ENCODE results near the gene ZNG1B.
"Not testable (repeated sequence)": the region's sequence is repeated elsewhere in the genome, so short reads cannot be mapped to it uniquely, and the experiment has no call there.

ZNG1B gene
- total RNA-seq: 7.6 to 28.1 (median 15.5) reads per million in 17 experiments

DNA sequence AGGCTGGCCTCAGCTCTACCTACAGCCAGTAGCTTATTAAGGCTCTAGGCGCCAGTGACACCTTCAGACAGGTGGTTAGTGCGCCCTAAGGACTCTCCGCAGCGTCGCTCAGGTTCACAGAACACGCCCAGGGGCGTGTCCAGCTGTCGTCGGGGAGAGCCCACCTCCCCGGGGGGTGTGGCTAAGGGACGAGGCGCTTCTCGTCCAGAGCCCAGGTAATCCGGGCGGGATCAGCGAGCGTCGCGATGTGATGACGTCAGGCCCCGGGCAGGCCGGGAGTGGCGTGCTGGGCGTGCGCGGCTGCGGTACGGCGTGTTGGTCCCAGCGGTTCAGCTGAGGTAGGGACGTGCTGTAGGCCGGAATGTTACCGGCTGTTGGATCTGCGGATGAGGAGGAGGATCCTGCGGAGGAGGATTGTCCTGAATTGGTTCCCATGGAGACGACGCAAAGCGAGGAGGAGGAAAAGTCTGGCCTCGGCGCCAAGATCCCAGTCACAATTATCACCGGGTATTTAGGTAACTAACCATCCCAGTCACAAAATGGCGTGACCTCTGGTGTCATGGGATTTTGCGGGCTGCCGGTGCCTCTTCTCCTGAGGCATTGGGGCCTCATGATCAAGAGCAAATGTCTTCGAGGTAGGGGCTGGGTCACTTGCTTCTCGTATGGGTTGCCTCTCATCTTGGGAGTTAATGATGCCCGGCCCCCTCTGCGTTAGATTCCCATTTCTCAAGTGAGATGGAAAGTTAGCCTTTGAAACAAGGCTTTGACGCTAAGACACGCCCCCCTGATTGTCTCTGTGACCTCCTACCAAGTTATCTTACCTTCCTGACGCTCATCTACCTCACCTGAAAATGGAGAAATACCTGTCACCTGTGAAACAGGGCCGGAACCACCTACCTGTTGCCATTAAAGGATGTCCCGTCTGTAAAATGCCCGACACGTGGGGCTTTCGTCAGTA, at the start of gene ZNG1B:
TSS of gene ZNG1B (plus strand) at position 184 of the 958 bp plus-strand sequence. CDS start at position 362, 178 bp downstream.
- peak in 2 of 4 experiments; percentile 1 for DNase-seq

DNA sequence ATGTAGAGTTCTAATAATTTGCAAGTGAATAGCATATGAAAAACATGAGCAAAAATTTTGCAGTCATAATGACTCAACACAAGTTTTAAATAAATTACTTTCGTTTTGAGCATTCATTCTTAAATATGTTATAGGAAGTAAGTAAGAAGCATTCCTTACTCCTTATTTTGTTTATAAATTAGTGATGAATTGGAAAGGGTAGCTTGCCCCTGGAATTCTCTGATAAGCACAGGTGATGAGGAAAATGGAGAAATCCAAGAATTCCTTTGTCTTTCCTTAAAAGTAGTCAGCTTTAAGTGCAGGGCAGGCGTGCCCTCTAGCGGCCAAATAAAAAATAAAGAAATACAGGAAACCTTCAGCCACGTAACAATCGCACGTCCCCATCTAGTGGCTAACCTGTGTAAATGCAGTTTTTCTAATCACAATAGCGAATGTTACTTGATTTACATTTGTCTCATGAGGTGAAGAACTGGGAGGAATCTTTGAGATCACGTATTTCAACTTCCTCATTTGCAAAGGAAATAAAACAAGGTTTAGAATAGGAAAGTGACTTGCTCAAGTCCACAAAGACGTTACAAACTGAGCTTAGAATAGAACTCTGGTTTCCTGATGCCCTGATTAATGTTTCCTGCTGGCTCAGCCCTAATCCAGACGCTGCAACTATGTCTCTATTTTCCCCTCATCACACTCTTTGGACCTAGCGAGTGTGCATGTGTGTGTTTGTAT, 47.2 kb upstream of the ZNG1B start:
- peak; percentile 78 to 93 (median 89) for DNase-seq

DNA sequence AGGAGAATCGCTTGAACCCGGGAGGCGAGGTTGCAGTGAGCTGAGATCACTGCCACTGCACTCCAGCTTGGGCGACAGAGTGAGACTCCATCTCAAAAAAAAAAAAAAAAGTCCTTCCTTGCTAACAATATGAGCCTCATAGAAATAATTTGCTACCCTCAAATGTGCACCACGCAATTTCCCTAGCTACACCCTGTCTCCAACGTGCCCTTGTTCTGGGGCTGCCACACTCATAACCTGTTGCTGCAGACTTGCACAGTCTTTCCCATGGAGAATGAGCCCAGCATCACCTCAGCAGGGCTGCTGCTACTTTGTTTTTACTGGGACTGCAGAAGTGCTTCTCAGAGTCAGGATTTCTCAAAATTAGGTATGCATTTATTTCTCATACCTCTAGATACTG, 46.4 kb upstream of the ZNG1B start:
- peak in 1 of 4 experiments; percentile 5 for DNase-seq

DNA sequence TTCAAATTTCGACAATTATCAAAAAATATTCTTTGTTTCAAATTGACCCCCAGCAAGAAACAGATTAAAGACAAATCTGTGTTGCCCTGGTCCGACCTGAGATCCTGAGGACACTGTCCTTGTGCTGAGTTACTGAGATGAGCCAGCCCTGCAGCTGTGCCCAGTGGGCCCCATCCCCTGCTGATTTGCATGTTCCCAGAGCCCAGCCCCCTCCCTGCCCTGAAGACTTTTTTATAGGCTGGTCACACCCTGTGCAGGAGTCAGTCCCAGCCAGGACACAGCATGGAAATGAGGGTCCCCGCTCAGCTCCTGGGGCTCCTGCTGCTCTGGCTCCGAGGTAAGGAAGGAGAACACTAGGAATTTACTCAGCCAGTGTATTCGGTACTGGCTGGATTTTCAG, 31.4 kb upstream of the ZNG1B start:
- no peak for DNase-seq

DNA sequence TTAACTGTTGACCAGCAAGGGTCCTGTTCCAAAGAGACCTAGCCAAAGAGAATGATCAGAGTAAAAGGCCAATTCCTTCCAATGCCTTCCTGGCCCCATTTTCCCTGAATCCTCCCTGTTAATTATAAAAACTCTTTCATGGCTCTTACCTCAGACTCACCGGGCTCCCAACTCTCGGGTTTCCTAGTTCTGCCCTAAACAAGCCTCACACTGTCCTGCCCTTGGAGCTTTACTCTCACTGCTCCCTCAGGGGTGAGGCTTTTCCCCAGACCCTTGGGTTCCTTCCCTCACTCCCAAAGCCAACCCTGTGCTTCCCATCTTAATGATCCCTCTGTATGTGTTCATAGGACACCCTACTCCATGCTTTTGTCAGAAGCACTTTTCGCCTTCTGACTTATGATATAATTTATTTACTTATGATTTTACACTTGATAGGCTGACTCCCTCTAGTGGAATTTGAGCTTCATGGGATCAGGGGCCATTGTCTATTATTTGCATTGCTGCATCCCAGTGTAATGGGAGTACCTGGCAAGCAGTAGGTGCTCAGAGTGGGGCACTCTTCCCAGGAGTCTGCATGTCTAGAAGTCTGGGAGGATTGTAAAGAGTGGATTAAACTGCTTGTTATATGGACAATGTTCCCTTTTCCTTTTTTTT, 29.9 kb upstream of the ZNG1B start:
- DNase-seq: peak in 3 of 4 experiments; percentile 16 to 38 (median 35)

DNA sequence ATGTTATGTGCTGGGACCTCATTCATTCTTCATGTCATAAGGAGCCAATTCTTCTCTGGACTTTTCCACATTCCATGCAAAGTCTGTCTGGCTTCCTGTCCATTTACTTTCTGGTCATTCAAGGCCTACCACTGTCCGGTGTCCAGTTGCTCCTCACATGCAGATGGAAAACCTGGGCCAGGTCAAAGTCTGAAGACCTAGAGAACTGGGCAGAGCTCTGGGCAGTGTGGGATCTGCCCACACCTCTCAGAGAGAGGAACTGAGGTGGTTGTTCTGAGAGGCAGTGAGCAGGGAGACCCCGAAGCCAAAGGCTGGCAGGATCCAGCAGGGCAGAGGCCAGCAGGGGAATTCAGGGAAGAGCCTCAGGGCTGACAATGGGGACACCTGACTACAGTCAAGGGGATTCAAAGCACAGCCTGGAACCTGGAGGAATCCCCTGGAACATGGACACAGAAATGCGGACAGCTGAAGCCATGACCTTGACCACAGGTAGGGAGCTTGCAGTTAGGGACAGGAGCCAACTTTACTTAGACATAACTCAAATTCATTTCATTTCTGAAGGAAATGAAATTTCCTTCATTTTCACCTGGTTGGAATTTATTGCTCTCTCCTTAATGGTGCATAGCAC, 25.7 kb upstream of the ZNG1B start:
- DNase-seq: not testable (repeated sequence)

DNA sequence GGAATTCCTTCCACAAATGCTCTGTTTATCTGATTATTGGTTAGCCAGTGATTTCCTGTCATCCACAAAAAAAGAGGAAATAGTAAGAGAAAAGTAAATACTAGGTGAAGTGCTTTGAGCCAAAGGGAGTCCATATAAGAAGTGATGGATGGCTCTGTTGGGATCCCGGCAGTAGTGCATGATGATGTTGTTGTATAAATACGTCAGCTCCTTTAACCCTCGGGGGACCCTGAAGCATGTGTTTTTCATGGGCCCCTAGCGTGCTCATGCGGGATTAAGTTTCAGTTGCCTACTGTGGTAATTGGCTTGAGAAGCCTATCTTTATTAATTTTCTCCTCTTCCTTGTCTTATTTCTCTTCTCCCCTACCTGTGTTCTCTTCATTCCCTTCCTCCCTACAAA, 24.7 kb upstream of the ZNG1B start:
- DNase-seq: not testable (repeated sequence)

DNA sequence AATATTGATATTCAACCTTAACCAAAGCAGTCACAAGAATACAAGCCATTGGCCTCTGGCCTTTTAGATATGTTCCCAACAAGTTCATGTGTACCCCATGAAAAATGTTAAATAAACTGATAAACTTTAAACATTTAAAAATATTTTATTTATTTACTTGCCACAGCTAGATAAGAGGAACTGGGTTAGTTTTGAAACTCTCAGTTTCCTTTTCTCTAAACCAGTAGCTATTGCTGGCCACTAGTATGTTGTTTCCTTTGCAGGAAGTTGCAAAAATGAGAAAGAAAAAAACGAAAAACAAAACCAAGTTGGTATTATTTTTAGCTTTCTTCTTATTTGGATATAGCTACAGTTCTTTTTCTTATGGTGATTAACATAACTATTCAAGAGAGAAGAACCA, 5.7 kb upstream of the ZNG1B start:
- peak in 3 of 4 experiments; percentile 30 to 69 (median 67) for DNase-seq

DNA sequence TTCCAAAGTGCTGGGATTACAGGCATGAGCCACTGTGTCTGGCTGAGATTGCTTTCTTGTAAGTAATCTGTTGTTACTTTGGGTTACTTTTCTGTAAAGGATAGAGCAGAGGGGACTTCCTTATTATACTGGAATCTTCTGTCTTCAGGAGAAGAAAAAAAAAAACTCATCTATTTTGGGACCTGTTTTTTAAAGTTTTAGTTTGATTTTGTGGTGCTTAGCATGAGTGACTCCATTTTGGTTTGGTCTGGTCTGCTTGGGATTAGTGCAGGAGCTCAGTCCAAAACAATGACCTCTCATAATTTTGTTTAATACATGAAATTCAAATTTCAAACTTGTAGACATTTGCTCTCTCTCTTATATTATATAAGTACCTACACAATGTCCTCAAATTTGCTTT, 4.0 kb upstream of the ZNG1B start:
- DNase-seq: not testable (repeated sequence)

DNA sequence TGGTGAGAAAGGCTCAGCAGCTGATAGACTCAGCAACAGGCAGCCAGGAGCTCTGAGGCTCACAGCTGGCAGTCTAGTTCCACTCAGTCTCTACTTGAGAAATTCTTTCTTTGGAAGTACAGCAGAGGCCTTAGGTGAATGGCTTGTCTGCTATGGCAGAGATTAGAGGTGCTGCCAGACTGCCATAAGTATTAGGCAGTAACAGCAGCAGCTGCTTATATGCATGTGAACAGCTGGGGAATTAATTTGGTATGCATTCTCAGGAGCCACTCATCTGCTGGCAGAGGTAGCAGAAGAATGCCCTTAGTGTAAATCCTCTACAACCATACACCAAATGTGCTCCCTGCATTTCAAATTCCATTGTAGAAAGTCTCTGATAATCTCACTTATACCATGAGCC, 28.3 kb downstream of the ZNG1B start:
- DNase-seq: not testable (repeated sequence)

DNA sequence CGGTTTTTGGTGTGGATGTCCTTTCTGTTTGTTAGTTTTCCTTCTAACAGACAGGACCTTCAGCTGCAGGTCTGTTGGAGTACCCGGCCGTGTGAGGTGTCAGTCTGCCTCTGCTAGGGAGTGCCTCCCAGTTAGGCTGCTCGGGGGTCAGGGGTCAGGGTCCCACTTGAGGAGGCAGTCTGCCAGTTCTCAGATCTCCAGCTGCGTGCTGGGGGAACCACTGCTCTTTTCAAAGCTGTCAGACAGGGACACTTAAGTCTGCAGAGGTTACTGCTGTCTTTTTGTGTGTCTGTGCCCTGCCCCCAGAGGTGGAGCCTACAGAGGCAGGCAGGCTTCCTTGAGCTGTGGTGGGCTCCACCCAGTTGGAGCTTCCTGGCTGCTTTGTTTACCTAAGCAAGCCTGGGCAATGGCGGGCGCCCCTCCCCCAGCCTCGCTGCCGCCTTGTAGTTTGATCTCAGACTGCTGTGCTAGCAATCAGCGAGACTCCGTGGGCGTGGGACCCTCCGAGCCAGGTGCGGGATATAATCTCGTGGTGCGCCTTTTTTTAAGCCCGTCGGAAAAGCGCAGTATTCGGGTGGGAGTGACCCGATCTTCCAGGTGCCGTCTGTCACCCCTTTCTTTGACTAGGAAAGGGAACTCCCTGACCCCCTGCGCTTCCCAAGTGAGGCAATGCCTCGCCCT, 39.3 kb downstream of the ZNG1B start:
- DNase-seq: not testable (repeated sequence)

DNA sequence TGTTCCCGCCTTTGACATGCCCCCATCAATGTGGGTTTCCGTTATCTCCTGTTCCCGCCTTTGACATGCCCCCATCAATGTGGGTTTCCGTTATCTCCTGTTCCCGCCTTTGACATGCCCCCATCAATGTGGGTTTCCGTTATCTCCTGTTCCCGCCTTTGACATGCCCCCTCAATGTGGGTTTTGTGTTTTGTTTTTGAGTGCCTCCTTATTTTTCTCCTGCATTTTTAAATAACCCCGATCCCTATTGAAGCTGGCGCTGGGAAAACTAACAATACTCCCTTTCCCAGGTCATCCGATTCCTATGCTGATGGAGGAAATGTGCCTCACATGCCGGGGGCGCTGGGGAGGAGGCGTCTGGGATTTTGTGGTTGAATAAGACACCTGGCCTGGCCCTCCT, 59.0 kb downstream of the ZNG1B start:
- DNase-seq: not testable (repeated sequence)

DNA sequence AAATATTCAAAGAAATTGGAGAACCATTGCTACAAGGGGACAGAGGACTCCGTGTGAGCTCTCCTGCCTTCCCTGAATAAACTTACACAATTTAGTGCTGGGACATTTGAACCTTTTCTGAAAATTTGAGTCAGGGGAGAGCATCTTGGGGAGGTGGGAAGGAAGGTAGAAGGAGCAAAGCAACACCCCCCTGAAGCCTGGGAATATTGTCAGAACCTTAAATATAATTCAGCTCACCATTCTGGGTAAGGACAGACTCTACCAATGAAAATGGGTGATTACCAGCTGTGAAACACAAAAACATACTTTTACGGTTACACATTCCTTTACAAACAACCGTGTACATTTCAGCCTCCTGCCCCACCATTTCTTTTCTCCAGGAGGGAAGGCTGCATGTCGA, 60.9 kb downstream of the ZNG1B start, which contains the start of gene FOXD4L1:
TSS of gene FOXD4L1 (plus strand) at position 301 of the 400 bp plus-strand sequence. CDS start 592 bp downstream, outside the sequence.
- not testable (repeated sequence) for DNase-seq

DNA sequence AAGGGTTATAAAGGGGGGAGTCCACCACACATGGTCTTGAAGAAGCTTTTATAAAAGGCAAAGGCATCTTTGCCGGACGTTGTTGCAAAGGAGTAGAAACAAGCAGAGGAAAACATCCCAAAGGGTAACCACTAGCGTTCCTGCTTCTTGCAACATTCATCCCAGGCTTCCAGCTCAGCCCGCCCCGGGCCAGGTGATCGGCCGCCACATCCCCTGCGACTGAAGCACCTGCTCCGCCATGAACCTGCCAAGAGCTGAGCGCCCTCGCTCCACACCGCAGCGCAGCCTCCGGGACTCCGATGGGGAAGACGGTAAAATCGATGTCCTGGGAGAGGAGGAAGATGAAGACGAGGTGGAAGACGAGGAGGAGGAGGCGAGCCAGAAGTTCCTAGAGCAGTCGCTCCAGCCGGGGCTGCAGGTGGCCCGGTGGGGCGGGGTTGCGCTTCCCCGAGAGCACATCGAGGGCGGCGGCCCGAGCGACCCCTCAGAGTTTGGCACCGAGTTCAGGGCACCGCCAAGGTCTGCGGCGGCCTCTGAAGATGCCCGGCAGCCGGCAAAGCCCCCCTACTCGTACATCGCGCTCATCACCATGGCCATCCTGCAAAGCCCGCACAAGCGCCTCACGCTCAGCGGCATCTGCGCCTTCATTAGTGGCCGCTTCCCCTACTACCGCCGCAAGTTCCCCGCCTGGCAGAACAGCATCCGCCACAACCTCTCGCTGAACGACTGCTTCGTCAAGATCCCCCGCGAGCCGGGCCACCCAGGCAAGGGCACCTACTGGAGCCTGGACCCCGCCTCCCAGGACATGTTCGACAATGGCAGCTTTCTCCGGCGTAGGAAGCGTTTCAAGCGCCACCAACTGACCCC, 61.8 kb downstream of the ZNG1B start:
- DNase-seq: not testable (repeated sequence)

DNA sequence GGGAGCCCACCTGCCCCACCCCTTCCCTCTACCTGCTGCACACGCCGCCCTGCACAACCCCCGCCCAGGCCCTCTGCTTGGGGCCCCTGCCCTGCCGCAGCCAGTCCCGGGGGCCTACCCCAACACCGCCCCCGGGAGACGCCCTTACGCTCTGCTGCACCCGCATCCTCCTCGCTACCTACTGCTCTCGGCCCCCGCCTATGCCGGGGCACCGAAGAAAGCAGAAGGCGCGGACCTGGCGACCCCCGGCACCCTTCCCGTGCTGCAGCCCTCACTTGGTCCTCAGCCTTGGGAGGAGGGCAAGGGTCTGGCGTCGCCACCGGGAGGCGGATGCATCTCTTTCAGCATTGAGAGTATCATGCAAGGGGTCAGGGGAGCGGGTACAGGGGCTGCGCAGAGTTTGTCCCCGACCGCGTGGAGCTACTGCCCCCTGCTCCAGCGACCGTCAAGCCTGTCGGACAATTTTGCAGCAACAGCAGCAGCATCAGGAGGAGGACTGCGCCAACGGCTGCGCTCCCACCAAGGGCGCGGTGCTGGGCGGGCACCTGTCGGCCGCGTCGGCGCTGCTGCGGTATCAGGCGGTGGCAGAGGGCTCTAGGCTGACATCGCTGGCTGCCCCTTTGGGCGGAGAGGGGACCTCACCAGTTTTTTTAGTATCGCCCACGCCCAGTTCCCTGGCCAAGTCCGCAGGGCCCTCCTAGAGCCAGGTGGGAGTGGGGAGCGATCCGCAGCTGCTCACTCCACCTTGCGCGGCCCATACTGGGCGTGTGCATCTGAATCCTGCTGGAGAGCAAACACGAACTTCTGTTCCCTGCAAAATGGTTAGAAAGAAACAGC, 62.6 kb downstream of the ZNG1B start:
- DNase-seq: not testable (repeated sequence)

DNA sequence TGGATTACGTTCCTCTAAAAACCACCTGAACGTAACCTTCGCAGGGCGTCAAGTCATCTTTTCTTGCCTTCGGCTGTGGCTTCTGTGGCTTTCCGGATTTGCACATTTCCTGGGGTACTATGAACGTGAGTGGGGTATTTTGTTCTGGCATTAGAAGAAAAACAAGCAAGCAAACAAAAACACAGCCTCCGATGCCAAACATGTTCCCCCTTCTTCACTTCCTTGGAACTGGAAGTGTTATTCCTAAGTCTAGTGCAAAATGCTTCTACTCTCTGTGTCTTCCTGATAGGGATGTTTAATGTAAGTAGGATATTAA, 63.2 kb downstream of the ZNG1B start:
- not testable (repeated sequence) for DNase-seq

DNA sequence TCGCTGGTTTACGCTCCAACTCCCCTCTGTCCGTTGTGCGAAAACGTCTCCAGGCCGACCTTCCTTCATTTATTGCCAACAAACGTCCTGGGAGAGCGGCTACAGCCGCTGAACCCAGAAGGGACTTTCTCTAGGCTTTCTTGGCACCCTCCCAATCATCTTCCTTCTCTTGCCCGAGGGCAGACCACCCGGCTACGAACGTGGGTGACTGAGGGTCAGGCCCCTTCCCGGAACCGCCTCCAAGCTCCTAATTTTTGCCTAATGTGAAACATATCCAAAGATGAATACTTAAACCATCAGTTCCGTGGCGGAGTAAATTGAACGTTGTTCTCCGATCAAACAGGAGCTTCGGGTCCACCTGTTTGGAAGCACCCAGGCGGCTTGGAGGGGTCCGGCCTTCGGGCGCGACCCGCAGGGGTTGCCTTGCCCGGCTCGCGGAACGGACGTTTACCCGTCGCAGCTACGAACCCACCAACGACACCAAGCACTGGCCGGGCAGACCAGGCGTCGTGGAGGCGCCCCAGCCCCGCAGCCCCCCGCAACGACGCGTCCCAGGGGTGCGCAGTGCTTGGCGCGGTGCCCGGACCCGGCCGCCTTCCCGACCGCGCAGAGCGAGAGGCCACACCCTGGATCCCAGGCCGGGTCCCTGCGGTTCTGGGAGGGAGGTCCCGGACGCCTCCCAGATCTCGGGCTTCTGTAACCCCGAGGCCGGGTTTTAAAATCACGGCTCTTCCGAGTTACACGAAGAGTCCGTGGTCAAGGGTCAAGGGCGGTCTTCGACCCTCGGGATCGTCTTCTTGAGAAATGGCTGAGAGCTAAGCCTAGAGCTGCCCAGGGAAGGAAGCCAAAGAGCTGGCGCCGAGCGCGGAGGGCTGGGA, 65.0 kb downstream of the ZNG1B start:
- peak in 3 of 4 experiments; percentile 6 to 36 (median 7) for DNase-seq

Measured in suppressor macrophage (primary cell).